HG03139 (cell line): Measurements from ENCODE around the gene IL24.
A peak's percentile ranks its signal among the peaks of the same experiment; 100 is the strongest.

Experiments used
- ATAC-seq: cut with Tn5 transposase; IDR thresholded peaks from one replicate; pipeline ENCODE4 v1.9.1; 2021; ENCODE audit not compliant: unreplicated experiment

Gene IL24

GRCh38 chr1:206951318-206952100, 54.3 kb downstream of the IL24 start:
- peak; percentile 37 for ATAC-seq

- ATAC-seq, result no peak
Measured at GRCh38 chr1:206952171-206952570, 54.9 kb downstream of the IL24 start.

GRCh38 chr1:206953126-206953525, 55.9 kb downstream of the IL24 start:
- ATAC-seq, result no peak

- no peak for ATAC-seq
Measured at GRCh38 chr1:206953626-206954025, 56.4 kb downstream of the IL24 start.
